KMS-11 (cell line): ENCODE data around the gene ACVR2B.

ENCODE experiments used
- H2AFZ ChIP-seq: fragments of 200-600 bp; sonication (generic); 2 replicates; pipeline ENCODE4 v1.6.1; 2016; ENCODE audit warnings: antibody characterized with exemption, mixed run types, low read depth
- H3K27ac ChIP-seq: fragments of 200-600 bp; sonication (generic); 2 replicates; pipeline ENCODE4 v1.6.1; 2016; ENCODE audit warnings: mild to moderate bottlenecking, mixed run types
- H3K27me3 ChIP-seq: fragments of 200-600 bp; sonication (generic); 2 replicates; pipeline ENCODE4 v1.6.1; 2017; ENCODE audit warnings: mild to moderate bottlenecking, low read depth, mixed run types, moderate library complexity; ENCODE audit not compliant: insufficient read depth
- H3K36me3 ChIP-seq: fragments of 200-600 bp; sonication (generic); 2 replicates; pipeline ENCODE4 v1.6.1; 2017; ENCODE audit warnings: mild to moderate bottlenecking, mixed run types; ENCODE audit not compliant: insufficient read depth
- H3K4me1 ChIP-seq: fragments of 200-600 bp; sonication (generic); 2 replicates; pipeline ENCODE4 v1.6.1; 2016; ENCODE audit warnings: mild to moderate bottlenecking, low read depth, mixed run types; ENCODE audit not compliant: poor library complexity, severe bottlenecking
- H3K4me2 ChIP-seq: fragments of 200-600 bp; sonication (generic); 2 replicates; pipeline ENCODE4 v1.7.0; 2016; ENCODE audit warnings: mild to moderate bottlenecking, mixed run types
- H3K4me3 ChIP-seq: fragments of 200-600 bp; sonication (generic); IDR thresholded peaks from 2 replicates; pipeline ENCODE4 v1.6.1; 2017; ENCODE audit warnings: low read depth, low read length, mixed read lengths; ENCODE audit not compliant: insufficient read depth
- H3K79me2 ChIP-seq: fragments of 200-600 bp; sonication (generic); 2 replicates; pipeline ENCODE4 v1.6.1; 2016; ENCODE audit warnings: low read depth, mixed run types; ENCODE audit not compliant: insufficient read depth
- H3K9ac ChIP-seq: fragments of 200-600 bp; sonication (generic); 2 replicates; pipeline ENCODE4 v1.6.1; 2016; ENCODE audit warnings: mild to moderate bottlenecking, mixed run types
- H4K20me1 ChIP-seq: fragments of 200-600 bp; sonication (generic); 2 replicates; pipeline ENCODE4 v1.6.1; 2016; ENCODE audit warnings: mild to moderate bottlenecking, mixed run types; ENCODE audit not compliant: insufficient read depth
- TF ChIP-seq, protein P1 (sequence below): fragments of 200-600 bp; sonication (generic); conservative IDR thresholded peaks from 2 replicates; pipeline ENCODE4 v1.6.1; 2017; ENCODE audit warnings: low read depth, mild to moderate bottlenecking, antibody characterized with exemption, low read length, moderate library complexity, mixed read lengths

ACVR2B gene

DNA sequence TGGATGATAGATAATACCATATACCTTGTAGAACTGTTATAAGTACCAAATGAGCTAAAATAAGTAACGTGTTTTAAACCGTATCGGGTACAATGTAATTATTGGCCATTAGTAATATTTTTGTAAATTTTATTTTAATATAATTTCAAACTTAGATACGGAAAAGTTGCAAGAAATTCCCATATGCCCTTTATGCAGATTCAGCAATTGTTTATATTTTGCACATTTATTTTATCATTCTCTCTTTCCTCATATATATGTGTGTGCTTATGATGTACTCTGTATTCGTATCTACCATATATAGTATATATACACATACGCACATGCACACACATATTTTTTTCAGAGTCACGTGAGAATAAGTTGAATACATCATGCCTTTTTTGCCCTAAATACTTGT, 80.9 kb downstream of the ACVR2B start:
- Histone ChIP-seq H3K79me2 (no peaks in the 10 kb centered on the region), H3K4me1 (no peaks in the 10 kb centered on the region), H4K20me1 (no peaks in the 10 kb centered on the region), H3K27ac (no peak overlapping the region), H2AFZ (no peak overlapping the region), H3K9ac (no peak overlapping the region), H3K4me3 (no peak overlapping the region), H3K36me3 (no peaks in the 10 kb centered on the region), H3K27me3 (no peaks in the 10 kb centered on the region), H3K4me2 (no peak overlapping the region)
- TF ChIP-seq, protein P1, sequence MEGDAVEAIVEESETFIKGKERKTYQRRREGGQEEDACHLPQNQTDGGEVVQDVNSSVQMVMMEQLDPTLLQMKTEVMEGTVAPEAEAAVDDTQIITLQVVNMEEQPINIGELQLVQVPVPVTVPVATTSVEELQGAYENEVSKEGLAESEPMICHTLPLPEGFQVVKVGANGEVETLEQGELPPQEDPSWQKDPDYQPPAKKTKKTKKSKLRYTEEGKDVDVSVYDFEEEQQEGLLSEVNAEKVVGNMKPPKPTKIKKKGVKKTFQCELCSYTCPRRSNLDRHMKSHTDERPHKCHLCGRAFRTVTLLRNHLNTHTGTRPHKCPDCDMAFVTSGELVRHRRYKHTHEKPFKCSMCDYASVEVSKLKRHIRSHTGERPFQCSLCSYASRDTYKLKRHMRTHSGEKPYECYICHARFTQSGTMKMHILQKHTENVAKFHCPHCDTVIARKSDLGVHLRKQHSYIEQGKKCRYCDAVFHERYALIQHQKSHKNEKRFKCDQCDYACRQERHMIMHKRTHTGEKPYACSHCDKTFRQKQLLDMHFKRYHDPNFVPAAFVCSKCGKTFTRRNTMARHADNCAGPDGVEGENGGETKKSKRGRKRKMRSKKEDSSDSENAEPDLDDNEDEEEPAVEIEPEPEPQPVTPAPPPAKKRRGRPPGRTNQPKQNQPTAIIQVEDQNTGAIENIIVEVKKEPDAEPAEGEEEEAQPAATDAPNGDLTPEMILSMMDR: no peak

DNA sequence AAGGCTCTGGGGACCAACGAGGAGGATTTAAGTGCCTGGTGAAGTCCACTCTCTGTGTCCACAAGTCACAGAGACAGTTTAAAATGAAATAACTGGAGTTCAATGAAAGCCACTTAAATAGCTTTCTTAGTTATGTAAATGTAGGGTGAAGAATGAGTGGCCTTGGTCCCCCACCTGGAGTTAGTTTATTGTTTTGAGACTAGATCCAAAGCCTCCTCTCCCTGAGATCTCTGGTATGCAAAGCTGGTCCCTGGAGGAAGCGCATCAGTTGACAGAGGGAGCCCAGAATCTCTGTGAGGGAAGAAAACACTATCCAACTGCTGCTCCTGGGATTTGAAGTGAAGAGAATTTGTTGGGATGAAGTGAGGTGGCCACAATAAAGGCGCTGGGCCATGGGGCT, 83.0 kb downstream of the ACVR2B start:
- no peak overlapping the region for H3K9ac ChIP-seq
- H3K36me3 ChIP-seq: no peaks in the 10 kb centered on the region
- no peak overlapping the region for H3K4me3 ChIP-seq
- no peaks in the 10 kb centered on the region for H3K27me3 ChIP-seq
- no peaks in the 10 kb centered on the region for H3K4me1 ChIP-seq
- TF ChIP-seq, protein P1: no peak
- H3K79me2 ChIP-seq: no peaks in the 10 kb centered on the region
- H3K27ac ChIP-seq: no peak overlapping the region
- no peaks in the 10 kb centered on the region for H4K20me1 ChIP-seq
- no peak overlapping the region for H2AFZ ChIP-seq
- H3K4me2 ChIP-seq: no peak overlapping the region

GRCh38 chr3:38538773-38539353, 85.2 kb downstream of the ACVR2B start:
- H3K36me3 ChIP-seq: no peaks in the 10 kb centered on the region
- no peak overlapping the region for H3K9ac ChIP-seq
- H3K4me2 ChIP-seq: no peak overlapping the region
- no peak overlapping the region for H3K27ac ChIP-seq
- H2AFZ ChIP-seq: no peak overlapping the region
- no peaks in the 10 kb centered on the region for H4K20me1 ChIP-seq
- H3K4me1 ChIP-seq: no peaks in the 10 kb centered on the region
- no peaks in the 10 kb centered on the region for H3K79me2 ChIP-seq
- H3K27me3 ChIP-seq: no peaks in the 10 kb centered on the region
- TF ChIP-seq, protein P1: no peak
- H3K4me3 ChIP-seq: no peak overlapping the region

DNA sequence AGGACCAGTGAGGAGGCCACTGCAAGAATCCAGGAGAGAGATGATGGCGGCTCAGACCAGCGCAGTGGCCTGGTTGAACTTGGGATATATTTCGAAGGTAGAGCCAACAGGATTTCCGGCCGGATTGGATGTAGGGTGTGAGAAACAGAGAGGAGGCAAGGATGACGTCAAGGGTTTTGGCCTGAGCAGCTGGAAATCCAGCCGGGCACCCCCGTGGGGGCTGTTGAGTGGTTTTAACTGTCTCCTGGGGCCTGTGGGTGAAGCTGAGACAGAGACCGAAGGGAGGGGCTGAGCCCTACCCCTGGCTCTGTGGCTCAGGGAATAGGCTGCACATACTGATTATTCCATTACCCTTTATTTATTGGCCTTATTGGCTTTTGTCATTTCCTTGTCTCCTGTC, 88.1 kb downstream of the ACVR2B start:
- Histone ChIP-seq H3K9ac (no peak overlapping the region), H3K4me3 (no peak overlapping the region), H3K36me3 (no peaks in the 10 kb centered on the region), H3K4me1 (no peaks in the 10 kb centered on the region), H4K20me1 (no peaks in the 10 kb centered on the region), H3K27ac (no peak overlapping the region), H3K4me2 (no peak overlapping the region), H3K79me2 (no peaks in the 10 kb centered on the region), H3K27me3 (no peaks in the 10 kb centered on the region), H2AFZ (no peak overlapping the region)
- TF ChIP-seq, protein P1: no peak
